Right cardiac atrium (tissue), 5 donors: ENCODE results near the gene IGFBP2. TPM values are rescaled to one million over a fixed set of nuclear protein-coding genes. Genes with fewer than 3 reads are reported as not detected.
A peak's percentile ranks its signal among the peaks of the same experiment; 100 is the strongest.

Experiments used
- ATAC-seq, 2 donors: fragments of 200-7000 bp; cut with Tn5 transposase; one replicate each; pipeline versions ENCODE4 v1.8.0 to v1.9.1; 2020; ENCODE audit warnings: moderate library complexity in 2 of 2, mild to moderate bottlenecking in 1 of 2
- DNase-seq, 3 donors: peaks; one replicate each; pipeline ENCODE4 v3.0.0-alpha.2; 2020
- H3K27ac ChIP-seq: one replicate; pipeline ENCODE4 v1.5.1; 2013; ENCODE audit warnings: mild to moderate bottlenecking, low read length, control low read depth, moderate library complexity
- H3K27me3 ChIP-seq: one replicate; pipeline ENCODE4 v1.6.1; 2013; ENCODE audit not compliant: control insufficient read depth, insufficient read depth
- H3K4me1 ChIP-seq: one replicate; pipeline ENCODE4 v1.6.1; 2013; ENCODE audit warnings: low read length; ENCODE audit not compliant: control insufficient read depth, insufficient read depth
- H3K4me3 ChIP-seq: one replicate; pipeline ENCODE4 v1.5.1; 2013; ENCODE audit warnings: low read length, control low read depth
- H3K9me3 ChIP-seq: one replicate; pipeline ENCODE4 v1.6.1; 2013; ENCODE audit warnings: low read length; ENCODE audit not compliant: control insufficient read depth
- WGBS: extraction: QIAGEN DNeasy Blood & Tissue Kit; methylation state at CpG from one replicate; pipeline ENCODE4 v1.1.7; 2013; 5-methylcytosine and 5-hydroxymethylcytosine counted together
- intact Hi-C, 4 donors: fragments of 100-400 bp; cut with DNase I; formaldehyde crosslinking; loops; one replicate each; pipeline versions ENCODE4 v1.11.0 to v1.14.0; 2022 to 2023
- polyA plus RNA-seq: library from polyadenylated mRNA; stranded (reverse); fragments of 200-250 nt; gene quantifications from one replicate; pipeline ENCODE4 v1.2.3, GENCODE V29; 2013
- total RNA-seq, 4 donors: library from RNA; stranded (reverse); fragmentation: NEBNext Ultra II Directional; extraction: Animal tissue kit (Norgen Biotek cat#: 25700); gene quantifications; one replicate each; pipeline ENCODE4 v1.2.1, GENCODE V29; 2021
- donor health status: healthy with polysubstance abuse.
- donor health status: DM: no; HTN: yes; CAD: no.
- donor health status: DM: no; HTN: no; CAD: no.
- donor health status: DM: no; HTN: yes; CAD: no; lungs with severe emphysema.
- donor health status: DM: yes; HTN: yes; CAD: no.

Gene IGFBP2
- total and polyA plus RNA-seq, 5 donors, result 62.6 to 168 (median 105) TPM

- intact Hi-C loops, result no loop called here
- Histone ChIP-seq H3K4me3 (no peak overlapping the region), H3K27ac (no peak overlapping the region), H3K4me1 (peaks cover 11% of the 10 kb centered on the region), H3K27me3 (no peaks in the 10 kb centered on the region), H3K9me3 (no peaks in the 10 kb centered on the region)
- WGBS, result 71% methylated on average over 3 of the region's 3 CpGs
- DNase-seq (no peak), ATAC-seq (no peak)
Measured at GRCh38 chr2:216645636-216645950, 12.4 kb downstream of the IGFBP2 start.

DNA sequence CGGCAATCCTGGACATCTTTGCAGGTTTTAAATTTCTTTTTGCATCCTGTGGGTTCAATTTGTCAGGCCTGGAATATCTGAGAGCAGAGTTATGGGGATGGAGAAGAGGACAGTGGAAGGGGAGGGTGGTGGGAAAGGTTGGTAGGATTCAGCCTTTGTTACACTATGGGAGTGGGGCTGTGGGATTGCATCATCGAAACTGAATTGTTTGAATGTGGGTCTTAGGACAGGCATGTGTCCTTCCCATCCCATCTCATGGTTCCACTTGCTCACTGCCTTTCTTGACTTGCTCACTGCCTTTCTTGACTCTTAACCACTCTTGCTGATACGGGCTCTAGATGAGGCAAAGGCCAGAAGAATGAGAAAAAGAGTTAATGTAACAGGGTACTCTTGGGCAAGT, 12.9 kb downstream of the IGFBP2 start:
- Histone ChIP-seq H3K27me3 (no peaks in the 10 kb centered on the region), H3K27ac (no peak overlapping the region), H3K4me1 (peaks cover 11% of the 10 kb centered on the region), H3K4me3 (no peak overlapping the region), H3K9me3 (no peaks in the 10 kb centered on the region)
- no peak for ATAC-seq
- intact Hi-C loops, result no loop called here
- DNase-seq, result no peak
- 98% methylated on average over 3 of the region's 3 CpGs for WGBS

DNA sequence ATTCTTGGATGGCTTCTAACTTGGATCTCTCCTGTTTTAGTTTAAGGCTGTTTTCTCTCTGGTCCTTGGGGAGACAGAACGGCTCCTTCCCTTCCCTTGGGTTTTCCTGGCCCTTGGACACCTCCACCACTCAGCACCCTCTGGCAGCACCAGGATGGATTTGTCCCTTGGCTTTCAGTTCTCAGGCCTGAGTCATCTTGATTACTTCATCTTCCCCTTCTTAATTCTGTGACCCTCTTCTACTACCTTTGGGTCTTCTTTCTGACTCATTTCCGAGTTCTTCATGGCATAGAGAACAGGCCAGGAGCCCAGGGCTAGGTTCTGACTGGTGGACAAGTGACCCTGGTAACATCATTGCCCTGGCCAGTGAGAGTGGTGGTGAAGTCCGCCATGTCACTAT, 14.9 kb downstream of the IGFBP2 start:
- Histone ChIP-seq H3K4me1 (peaks cover 11% of the 10 kb centered on the region), H3K4me3 (no peak overlapping the region), H3K9me3 (no peaks in the 10 kb centered on the region), H3K27ac (no peak overlapping the region), H3K27me3 (no peaks in the 10 kb centered on the region)
- ATAC-seq (no peak), DNase-seq (no peak)
- intact Hi-C loops, result no loop called here
- WGBS, result 83% methylated on average over 3 of the region's 3 CpGs

- Histone ChIP-seq H3K27ac (no peak overlapping the region), H3K4me1 (peaks cover 6% of the 10 kb centered on the region), H3K4me3 (no peak overlapping the region), H3K27me3 (no peaks in the 10 kb centered on the region), H3K9me3 (no peaks in the 10 kb centered on the region)
- no peak for ATAC-seq
- no peak for DNase-seq
- intact Hi-C loops, result no loop called here
- 66% methylated on average over 5 of the region's 5 CpGs for WGBS
Measured at GRCh38 chr2:216649574-216649973, 16.4 kb downstream of the IGFBP2 start.

DNA sequence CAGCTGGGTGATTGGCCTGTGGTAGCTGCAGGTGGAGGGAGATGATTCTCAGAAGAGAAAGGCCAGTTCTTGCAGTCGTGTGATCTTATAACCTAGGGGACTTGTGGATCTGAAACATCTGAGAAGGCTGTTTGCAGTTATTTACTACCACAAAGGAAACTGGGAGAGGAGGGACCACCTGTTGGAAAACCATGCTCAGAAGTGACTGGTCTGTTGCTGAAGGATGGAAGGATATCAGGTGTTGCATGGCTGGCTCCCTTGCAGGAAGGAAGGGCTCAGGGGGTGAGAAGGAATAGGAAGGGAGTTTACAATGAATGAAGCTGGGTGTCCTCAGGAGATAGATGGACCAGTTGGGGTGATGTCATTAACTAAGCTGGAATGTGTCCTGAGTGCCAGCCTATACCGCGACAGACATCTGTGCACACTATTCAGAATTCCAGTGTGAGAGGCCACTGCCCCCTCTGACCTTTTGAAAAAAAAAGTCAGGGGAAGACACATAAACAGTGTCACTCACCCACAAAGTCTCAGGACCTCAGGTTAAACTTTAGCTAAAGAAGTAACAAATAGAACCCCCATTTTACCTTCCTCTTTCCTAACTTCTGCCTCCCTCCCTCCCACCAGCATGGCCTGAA, 17.5 kb downstream of the IGFBP2 start:
- Histone ChIP-seq H3K27me3 (no peaks in the 10 kb centered on the region), H3K9me3 (no peaks in the 10 kb centered on the region), H3K4me1 (peaks cover 2% of the 10 kb centered on the region), H3K27ac (no peak overlapping the region), H3K4me3 (no peak overlapping the region)
- DNase-seq, result no peak
- intact Hi-C loops, result no loop called here
- WGBS, result 74% methylated on average over 3 of the region's 3 CpGs
- no peak for ATAC-seq

GRCh38 chr2:216651351-216651881, 18.2 kb downstream of the IGFBP2 start:
- 93% methylated on average over 6 of the region's 6 CpGs for WGBS
- H3K27ac ChIP-seq, result no peak overlapping the region
- intact Hi-C loops, result no loop called here
- ATAC-seq (no peak), DNase-seq (no peak)
- peaks cover 2% of the 10 kb centered on the region for H3K4me1 ChIP-seq
- H3K27me3 ChIP-seq, result no peaks in the 10 kb centered on the region
- H3K4me3 ChIP-seq, result no peak overlapping the region
- H3K9me3 ChIP-seq, result no peaks in the 10 kb centered on the region

DNA sequence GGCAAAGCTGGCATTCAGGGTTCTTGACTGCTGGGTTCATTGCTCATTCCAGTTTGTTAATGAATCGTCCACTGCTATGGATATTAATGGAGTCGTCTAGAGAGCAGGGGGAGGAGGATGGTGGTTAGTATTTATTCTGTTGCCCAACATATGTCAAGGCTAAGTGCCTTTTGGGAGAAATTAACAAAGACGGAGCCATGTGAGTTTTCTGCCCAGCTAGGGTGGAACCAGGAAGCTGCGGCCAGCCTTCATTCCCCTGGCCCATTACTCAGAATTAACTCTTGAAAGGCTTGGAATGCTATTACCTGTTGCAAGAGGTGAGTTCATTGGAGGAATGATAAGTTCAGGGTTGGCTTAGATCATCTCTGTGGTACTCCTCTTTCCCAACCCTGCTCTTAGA, 19.3 kb downstream of the IGFBP2 start:
- DNase-seq (no peak), ATAC-seq (no peak)
- Histone ChIP-seq H3K27ac (no peak overlapping the region), H3K4me3 (no peak overlapping the region), H3K9me3 (no peaks in the 10 kb centered on the region), H3K27me3 (no peaks in the 10 kb centered on the region), H3K4me1 (peaks cover 2% of the 10 kb centered on the region)
- intact Hi-C loops, result no loop called here
- 55% methylated on average over 4 of the region's 4 CpGs for WGBS

- DNase-seq (no peak), ATAC-seq (no peak)
- Histone ChIP-seq H3K27me3 (no peaks in the 10 kb centered on the region), H3K4me1 (peaks cover 2% of the 10 kb centered on the region), H3K9me3 (no peaks in the 10 kb centered on the region), H3K27ac (no peak overlapping the region), H3K4me3 (no peak overlapping the region)
- intact Hi-C loops, result no loop called here
- WGBS, result 90% methylated on average over 4 of the region's 4 CpGs
Measured at GRCh38 chr2:216653093-216653799, 20.0 kb downstream of the IGFBP2 start.

DNA sequence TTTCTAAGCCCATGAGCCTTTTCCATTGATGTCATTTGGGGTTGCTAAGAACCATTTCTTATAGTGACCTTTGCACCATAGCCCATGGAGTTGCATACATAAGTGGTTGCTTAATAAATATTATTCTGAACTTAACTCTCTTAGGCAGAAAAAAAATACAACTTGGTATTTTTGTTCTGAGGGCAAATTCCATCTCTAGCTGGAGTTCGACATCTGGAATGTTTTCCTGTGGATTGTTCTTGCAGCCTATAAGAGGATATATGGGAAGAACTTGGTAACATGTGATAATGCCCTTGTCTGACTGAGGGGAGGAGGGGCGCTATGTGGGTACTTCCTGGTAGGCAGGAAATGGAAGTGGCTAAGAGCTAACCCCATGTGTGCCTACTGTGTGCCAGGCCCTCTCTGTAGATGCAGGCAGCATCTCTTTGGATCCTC, 20.7 kb downstream of the IGFBP2 start:
- Histone ChIP-seq H3K4me1 (peaks cover 2% of the 10 kb centered on the region), H3K9me3 (no peaks in the 10 kb centered on the region), H3K4me3 (no peak overlapping the region), H3K27me3 (no peaks in the 10 kb centered on the region), H3K27ac (no peak overlapping the region)
- intact Hi-C loops, result no loop called here
- WGBS, result 69% methylated on average over 2 of the region's 2 CpGs
- ATAC-seq (no peak), DNase-seq (peak in 1 of 3 donors; percentile 9)

DNA sequence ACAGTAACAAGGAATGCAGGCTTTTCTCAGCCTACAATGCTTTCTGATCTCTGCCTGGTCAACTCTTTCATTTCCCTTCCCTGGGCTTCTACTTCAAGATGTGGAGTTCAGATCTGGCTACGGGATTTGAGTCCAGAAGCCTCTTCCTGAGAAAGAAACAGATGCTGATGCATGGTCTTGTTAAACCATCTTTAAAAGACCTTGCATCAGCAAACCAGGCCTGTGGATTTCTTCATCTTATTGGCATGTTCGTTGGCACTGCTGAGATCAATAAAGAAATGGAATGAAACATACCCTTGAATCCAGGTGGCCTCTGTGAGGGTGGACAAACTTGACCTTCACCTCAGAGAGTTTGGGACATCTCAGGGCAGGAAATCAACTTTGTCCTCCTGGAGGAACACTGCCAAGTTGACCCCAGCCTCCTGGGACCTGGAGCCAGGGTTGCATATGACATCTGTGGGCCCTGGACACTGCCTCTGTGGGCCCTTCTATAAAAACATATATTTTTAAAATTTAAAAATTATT, 21.4 kb downstream of the IGFBP2 start:
- Histone ChIP-seq H3K4me1 (no peaks in the 10 kb centered on the region), H3K9me3 (no peaks in the 10 kb centered on the region), H3K4me3 (no peak overlapping the region), H3K27me3 (no peaks in the 10 kb centered on the region), H3K27ac (no peak overlapping the region)
- no peak for ATAC-seq
- intact Hi-C loops, result no loop called here
- 74% methylated on average over 2 of the region's 2 CpGs for WGBS
- DNase-seq, result peak in 1 of 3 donors; percentile 9

DNA sequence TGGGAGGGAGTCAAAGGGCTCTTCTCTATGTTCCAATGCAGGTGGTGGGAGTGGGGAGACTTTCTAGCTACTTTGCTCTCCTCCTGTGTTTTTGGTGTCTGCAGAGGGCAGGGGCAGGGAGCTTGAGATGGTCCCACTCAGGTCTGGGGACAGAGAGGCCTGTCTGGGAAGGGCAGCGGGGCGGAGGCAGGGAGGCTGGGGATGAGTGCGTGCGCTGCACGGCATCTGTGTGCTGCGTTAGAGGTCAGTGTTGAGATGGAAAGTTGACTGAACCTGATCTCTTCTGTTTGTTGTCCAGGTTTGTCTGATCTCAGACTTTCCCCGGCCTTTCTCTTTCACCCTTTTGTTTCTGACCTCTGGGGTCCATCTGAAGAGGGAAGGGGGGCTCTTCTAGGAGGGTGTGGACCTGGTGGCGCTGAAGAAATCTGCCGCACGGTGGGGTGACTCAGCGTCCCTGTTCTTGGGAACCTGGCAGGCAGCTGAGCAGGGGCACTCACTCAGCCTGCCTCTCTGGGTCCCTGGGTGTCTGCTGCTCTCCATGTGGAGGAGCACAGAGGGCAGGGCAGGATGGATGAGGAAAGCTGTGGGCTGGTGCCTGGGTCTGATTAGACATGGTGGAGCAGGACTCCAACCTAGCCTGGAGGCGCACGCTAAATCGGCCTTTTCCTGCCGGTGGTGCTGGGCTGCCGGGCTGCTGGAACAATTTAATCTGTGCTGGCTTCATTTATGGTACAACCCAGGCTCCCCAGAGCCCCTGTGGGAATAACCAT, 24.1 kb downstream of the IGFBP2 start:
- 85% methylated on average over 16 of the region's 16 CpGs for WGBS
- Histone ChIP-seq H3K27ac (no peak overlapping the region), H3K27me3 (no peaks in the 10 kb centered on the region), H3K4me3 (no peak overlapping the region), H3K4me1 (no peaks in the 10 kb centered on the region), H3K9me3 (no peaks in the 10 kb centered on the region)
- no peak for ATAC-seq
- peak in 1 of 3 donors; percentile 25 for DNase-seq
- intact Hi-C loops, result no loop called here
